ENCODE measurements around the gene TMIGD2.
"Not testable (repeated sequence)": the region's sequence is repeated elsewhere in the genome, so short reads cannot be mapped to it uniquely, and the experiment has no call there.

TMIGD2 gene

DNA sequence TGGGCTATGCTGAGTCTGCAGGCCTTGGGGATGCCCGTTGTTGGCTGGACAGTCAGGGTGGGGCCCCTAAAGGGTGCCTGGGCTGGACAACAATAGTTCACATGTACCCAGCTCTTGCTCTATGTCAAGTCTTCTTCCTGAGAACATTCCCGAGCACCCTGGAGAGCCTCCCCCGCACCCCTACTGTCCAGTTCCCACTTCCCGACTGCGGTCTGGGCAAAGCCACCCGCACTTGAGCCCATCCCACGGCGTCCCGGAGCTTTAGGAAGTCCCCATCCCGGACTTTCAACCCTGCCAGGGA lies 40.1 kb upstream of the TMIGD2 start:
- H4K20me1 ChIP-seq: peaks cover 5% of the 10 kb centered on the region; the same call in 1 of the 2 replicates
- peak overlapping the region; percentile 73 for H3K4me3 ChIP-seq
- H3K9me3 ChIP-seq: no peaks in the 10 kb centered on the region
- no peak for TF ChIP-seq Cebpa-rat (IDR thresholded peaks at IDR 0.05)
- H3K27ac ChIP-seq: peak overlapping the region; percentile 90
- H3K4me1 ChIP-seq: peaks cover 33% of the 10 kb centered on the region
- H3K9ac ChIP-seq: peak overlapping the region; percentile 84
- H3K27me3 ChIP-seq: no peaks in the 10 kb centered on the region
- peaks cover 19% of the 10 kb centered on the region for H3K36me3 ChIP-seq
- peak overlapping the region; percentile 88 for H3K4me2 ChIP-seq

DNA sequence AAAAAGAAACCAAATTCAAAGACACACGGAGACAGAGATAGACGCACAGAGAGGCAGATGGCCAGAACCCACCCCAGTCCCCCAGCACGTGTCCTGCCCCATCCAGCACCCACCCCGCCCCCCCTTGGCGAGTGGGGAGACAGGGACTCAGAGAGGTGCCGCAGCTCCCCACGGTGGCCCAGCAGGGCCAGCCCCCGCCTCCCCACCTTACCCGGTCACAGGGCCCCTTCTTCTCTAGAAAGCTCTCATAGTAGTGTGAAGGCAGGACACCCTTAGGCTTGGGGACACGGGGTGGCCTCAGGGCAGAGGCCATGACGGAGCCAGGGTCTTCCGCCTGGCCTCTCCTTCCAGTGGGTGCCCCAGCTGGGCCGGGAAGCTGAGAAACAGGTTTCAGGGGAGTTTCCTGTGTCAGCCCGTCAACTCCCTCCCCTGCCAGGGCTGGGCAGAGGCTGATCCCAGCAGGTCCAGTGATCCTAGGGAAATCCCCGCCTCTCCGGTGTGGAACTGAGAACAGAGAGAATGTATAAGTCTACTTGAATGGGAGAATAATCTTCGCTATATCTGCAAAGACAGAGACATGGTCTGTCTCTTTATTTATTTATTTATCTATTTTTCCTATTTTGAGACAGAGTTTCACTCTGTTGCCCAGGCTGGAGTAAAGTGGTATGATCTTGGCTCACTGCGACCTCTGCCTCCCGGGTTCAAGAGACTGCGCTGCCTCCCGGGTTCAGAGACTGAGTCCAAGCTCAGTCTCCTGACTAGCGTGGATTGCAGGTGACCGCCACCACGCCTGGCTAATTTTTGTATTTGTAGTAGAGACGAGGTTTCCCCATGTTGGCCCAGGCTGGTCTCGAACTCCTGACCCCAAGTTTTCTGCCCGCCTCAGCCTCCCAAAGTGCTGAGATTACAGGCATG lies 36.5 kb upstream of the TMIGD2 start, which contains the start of gene STAP2:
STAP2 (minus strand) TSS at position 387 of the 915 bp plus-strand sequence; CDS start at position 313, 74 bp downstream.
- H3K4me1 ChIP-seq: peaks cover 23% of the 10 kb centered on the region
- no peaks in the 10 kb centered on the region for H3K27me3 ChIP-seq
- TF ChIP-seq Cebpa-rat (IDR thresholded peaks at IDR 0.05): no peak
- peak within 1 kb of the TSS; percentile 81 for H3K9ac ChIP-seq
- H3K9me3 ChIP-seq: peaks cover 5% of the 10 kb centered on the region; the same call in 1 of the 2 replicates
- H3K4me2 ChIP-seq: peak within 1 kb of the TSS; percentile 88
- H4K20me1 ChIP-seq: no peaks in the 10 kb centered on the region
- H3K4me3 ChIP-seq: peak within 1 kb of the TSS; percentile 65
- peaks cover 20% of the 10 kb centered on the region for H3K36me3 ChIP-seq
- H3K27ac ChIP-seq: peak within 1 kb of the TSS; percentile 81

- H3K4me1 ChIP-seq: peaks cover 23% of the 10 kb centered on the region
- H3K9me3 ChIP-seq: peaks cover 5% of the 10 kb centered on the region; the same call in 1 of the 2 replicates
- H3K9ac ChIP-seq: peak overlapping the region; percentile 81
- peaks cover 20% of the 10 kb centered on the region for H3K36me3 ChIP-seq
- peak overlapping the region; percentile 88 for H3K4me2 ChIP-seq
- TF ChIP-seq Cebpa-rat (IDR thresholded peaks at IDR 0.05): no peak
- H3K27ac ChIP-seq: peak overlapping the region; percentile 81
- peak overlapping the region; percentile 65 for H3K4me3 ChIP-seq
- H4K20me1 ChIP-seq: no peaks in the 10 kb centered on the region
- H3K27me3 ChIP-seq: no peaks in the 10 kb centered on the region
These were observed 35.8 kb upstream of the TMIGD2 start for GRCh38 chr19:4337906-4338440.

DNA sequence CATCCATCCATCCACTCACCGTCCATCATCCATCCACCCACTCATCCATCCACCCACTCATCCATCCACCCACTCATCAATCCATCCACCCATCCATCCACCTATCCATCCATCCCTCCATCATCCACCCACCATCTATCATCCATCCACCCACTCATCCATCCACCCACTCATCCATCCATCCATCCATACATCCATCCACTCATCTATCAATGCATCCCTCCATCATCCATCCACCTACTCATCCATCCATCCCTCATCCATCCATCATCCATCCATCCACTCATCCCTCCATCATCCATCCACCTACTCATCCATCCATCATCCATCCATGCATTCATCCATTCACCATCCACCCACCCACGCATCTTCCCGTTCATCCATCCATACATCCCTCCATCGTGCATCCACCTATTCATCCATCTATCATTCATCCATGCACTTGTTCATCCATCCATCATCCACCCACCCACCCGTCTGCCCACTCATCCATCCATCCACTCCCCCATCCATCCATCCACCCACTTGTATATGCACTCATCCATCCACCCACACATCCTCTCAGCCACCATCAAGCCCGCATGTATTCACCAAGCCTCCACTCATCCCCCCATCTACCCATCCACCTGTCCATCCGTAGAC lies 32.9 kb upstream of the TMIGD2 start:
- peaks cover 5% of the 10 kb centered on the region; the same call in 1 of the 2 replicates for H3K9me3 ChIP-seq
- no peak overlapping the region for H3K9ac ChIP-seq
- no peaks in the 10 kb centered on the region for H4K20me1 ChIP-seq
- no peaks in the 10 kb centered on the region for H3K27me3 ChIP-seq
- H3K4me3 ChIP-seq: no peak overlapping the region
- no peak overlapping the region for H3K4me2 ChIP-seq
- H3K4me1 ChIP-seq: peaks cover 26% of the 10 kb centered on the region
- no peak for TF ChIP-seq Cebpa-rat (IDR thresholded peaks at IDR 0.05)
- H3K27ac ChIP-seq: no peak overlapping the region
- peaks cover 20% of the 10 kb centered on the region for H3K36me3 ChIP-seq

DNA sequence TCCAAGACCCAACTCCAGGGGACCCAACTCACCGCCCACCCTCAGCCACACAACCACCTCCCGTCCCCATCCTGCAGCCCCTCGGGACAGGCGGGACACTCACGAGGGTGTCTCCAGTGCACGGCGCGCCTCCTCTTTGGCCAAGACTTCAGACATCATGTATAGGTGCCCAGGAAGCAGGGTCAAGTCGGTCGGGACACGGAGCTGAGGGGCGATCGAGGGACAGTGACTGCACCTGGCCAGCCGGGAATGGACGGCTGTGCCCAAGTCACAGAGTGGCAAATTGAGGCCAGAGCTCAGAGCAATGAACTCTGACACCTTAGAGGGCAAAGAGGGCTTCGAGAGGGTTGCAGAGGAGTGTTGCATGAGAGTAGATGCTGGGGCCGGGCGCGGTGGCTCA lies 27.7 kb upstream of the TMIGD2 start:
- Histone ChIP-seq H3K36me3 (peaks cover 13% of the 10 kb centered on the region), H3K9ac (no peak overlapping the region), H3K4me3 (no peak overlapping the region), H3K4me2 (no peak overlapping the region), H3K27me3 (peaks cover 7% of the 10 kb centered on the region; the same call in 1 of the 2 replicates), H3K27ac (no peak overlapping the region), H3K4me1 (peaks cover 28% of the 10 kb centered on the region), H4K20me1 (no peaks in the 10 kb centered on the region), H3K9me3 (peaks cover 4% of the 10 kb centered on the region; the same call in 1 of the 2 replicates)
- TF ChIP-seq Cebpa-rat (IDR thresholded peaks at IDR 0.05): no peak

GRCh38 chr19:4328991-4329681 lies 26.9 kb upstream of the TMIGD2 start:
- Histone ChIP-seq H3K4me3 (peak overlapping the region; percentile 73), H3K27ac (peak overlapping the region; percentile 91), H3K4me2 (peak overlapping the region; percentile 94), H3K4me1 (peaks cover 28% of the 10 kb centered on the region), H3K9ac (peak overlapping the region; percentile 84)
- H3K36me3 ChIP-seq, H3K9me3 ChIP-seq, H4K20me1 ChIP-seq, H3K27me3 ChIP-seq: not testable (repeated sequence)

DNA sequence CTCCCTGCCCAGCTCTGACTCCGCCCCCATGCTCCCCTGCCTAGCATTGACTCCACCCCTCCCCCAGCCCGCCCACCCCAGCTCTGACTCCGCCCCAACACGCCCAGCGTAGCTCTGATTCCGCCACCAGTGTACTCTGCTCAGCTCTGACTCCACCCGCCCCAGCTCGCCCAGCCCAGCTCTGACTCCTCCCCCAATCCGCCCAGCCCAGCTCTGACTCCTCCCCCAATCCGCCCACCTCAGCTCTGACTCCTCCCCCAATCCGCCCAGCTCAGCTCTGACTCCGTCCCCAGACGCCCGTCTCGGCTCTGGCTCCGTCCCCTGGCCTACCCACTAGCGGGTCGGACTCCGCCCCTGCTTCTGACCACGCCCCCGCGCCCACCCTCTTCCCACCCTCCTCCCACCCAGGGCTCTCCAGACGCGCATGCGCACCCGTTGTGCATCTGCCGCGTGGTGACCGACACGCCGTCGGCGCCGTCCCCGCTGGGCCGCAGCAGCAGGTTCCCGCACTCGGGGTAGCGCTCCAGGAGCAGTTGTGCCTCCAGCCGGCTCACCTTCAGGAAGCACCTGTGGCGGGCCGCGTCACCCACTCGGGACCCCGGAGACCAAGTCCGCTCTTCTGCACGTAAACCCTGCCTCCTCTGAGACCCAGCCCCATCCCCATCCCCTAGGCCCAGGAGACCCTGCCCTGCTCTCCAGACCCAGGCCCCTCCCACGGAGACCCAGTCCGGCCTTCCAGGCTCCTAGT lies 26.2 kb upstream of the TMIGD2 start:
- H3K36me3 ChIP-seq: 0 out of 2 replicates have a peak, but pooled peaks cover 7% of the 10 kb centered on the region
- peak overlapping the region; percentile 94 for H3K4me2 ChIP-seq
- no peaks in the 10 kb centered on the region for H4K20me1 ChIP-seq
- no peak for TF ChIP-seq Cebpa-rat (IDR thresholded peaks at IDR 0.05)
- H3K27me3 ChIP-seq: peaks cover 7% of the 10 kb centered on the region; the same call in 1 of the 2 replicates
- no peaks in the 10 kb centered on the region for H3K9me3 ChIP-seq
- H3K9ac ChIP-seq: peak overlapping the region; percentile 84
- H3K27ac ChIP-seq: peak overlapping the region; percentile 91
- H3K4me3 ChIP-seq: peak overlapping the region; percentile 73
- H3K4me1 ChIP-seq: peaks cover 28% of the 10 kb centered on the region

- peaks cover 7% of the 10 kb centered on the region; the same call in 1 of the 2 replicates for H3K27me3 ChIP-seq
- peak overlapping the region; percentile 50; the same call in 1 of the 2 replicates for H3K4me3 ChIP-seq
- H4K20me1 ChIP-seq: no peaks in the 10 kb centered on the region
- H3K9ac ChIP-seq: no peak overlapping the region
- TF ChIP-seq Cebpa-rat (IDR thresholded peaks at IDR 0.05): no peak
- 0 out of 2 replicates have a peak, but pooled peaks cover 13% of the 10 kb centered on the region for H3K36me3 ChIP-seq
- H3K9me3 ChIP-seq: no peaks in the 10 kb centered on the region
- H3K4me2 ChIP-seq: peak overlapping the region; percentile 65
- H3K4me1 ChIP-seq: peaks cover 28% of the 10 kb centered on the region
- no peak overlapping the region for H3K27ac ChIP-seq
These were observed 25.7 kb upstream of the TMIGD2 start for GRCh38 chr19:4327877-4328242.

Measured in BLaER1 (cell line).